Upper lobe of left lung (tissue), 6 donors: ENCODE measurements around the gene TMEM269. TPM values are rescaled to one million over a fixed set of nuclear protein-coding genes. Genes with fewer than 3 reads are reported as not detected.
A peak's percentile ranks its signal among the peaks of the same experiment; 100 is the strongest.

ENCODE experiments used
- ATAC-seq, 2 donors: fragments of 200-7000 bp; cut with Tn5 transposase; one replicate each; pipeline ENCODE4 v1.9.1; 2022; ENCODE audit warnings: mild to moderate bottlenecking in 2 of 2, moderate library complexity in 2 of 2; ENCODE audit not compliant: low FRiP score in 2 of 2
- DNase-seq, 2 donors: peaks; one replicate each; pipeline ENCODE4 v3.0.0-alpha.2; 2019 to 2020
- H3K27ac ChIP-seq, 4 donors: fragments of 200-600 bp; sonication (generic); one replicate each; pipeline ENCODE4 v1.5.1; 2016 to 2019
- H3K27me3 ChIP-seq, 4 donors: fragments of 200-600 bp; sonication (generic); one replicate each; pipeline ENCODE4 v1.5.1; 2017 to 2019
- H3K36me3 ChIP-seq, 4 donors: fragments of 200-600 bp; sonication (generic); one replicate each; pipeline ENCODE4 v1.5.1; 2016 to 2019
- H3K4me1 ChIP-seq, 4 donors: fragments of 200-600 bp; sonication (generic); one replicate each; pipeline ENCODE4 v1.5.1; 2018 to 2019
- H3K4me3 ChIP-seq, 4 donors: fragments of 200-600 bp; sonication (generic); one replicate each; pipeline ENCODE4 v1.5.1; 2017 to 2019; ENCODE audit warnings: mild to moderate bottlenecking in 2 of 4, moderate library complexity in 1 of 4
- H3K9me3 ChIP-seq, 4 donors: fragments of 200-600 bp; sonication (generic); one replicate each; pipeline ENCODE4 v1.5.1; 2018 to 2019
- CTCF ChIP-seq, 6 experiments: fragments of 450-650 bp in 4 of 6; fragments of 200-600 bp in 2 of 6; sonication (generic) in 2 of 6; IDR thresholded peaks; one replicate each; pipeline ENCODE4 v1.5.1; 2016 to 2019; ENCODE audit warnings: antibody characterized with exemption in 6 of 6
- EP300 ChIP-seq, 4 donors: sonication (generic); formaldehyde crosslinking; IDR thresholded peaks; one replicate each; pipeline ENCODE4 v1.5.1; 2017; ENCODE audit warnings: antibody characterized with exemption in 4 of 4, control low read depth in 2 of 4
- POLR2A ChIP-seq, 4 donors: fragments of 450-650 bp; IDR thresholded peaks; one replicate each; pipeline ENCODE4 v1.5.1; 2016 to 2017; ENCODE audit warnings: antibody characterized with exemption in 4 of 4, mild to moderate bottlenecking in 2 of 4
- POLR2AphosphoS5 ChIP-seq, 2 donors: sonication (generic); formaldehyde crosslinking; IDR thresholded peaks; one replicate each; pipeline ENCODE4 v1.5.1; 2017; ENCODE audit warnings: antibody characterized with exemption in 2 of 2
- WGBS, 2 donors: methylation state at CpG; one replicate each; pipeline ENCODE4 v1.1.5; 2017 to 2018; 5-methylcytosine and 5-hydroxymethylcytosine counted together
- total RNA-seq, 6 donors: library from RNA; depleted of rRNA in 4 of 6; stranded (reverse); fragments of >200 nt in 4 of 6; gene quantifications; one replicate each; pipeline versions ENCODE4 v1.1.0 to v1.2.1, GENCODE V29; 2016 to 2021
- donor health status: DM: no; HTN: no; CAD: no; lungs with moderate emphysema.
- donor health status: DM: no; HTN: yes; CAD: no; lungs with severe emphysema.

The TMEM269 gene
- total RNA-seq = 1 to 10 TPM in 1 of 6 donors, under 1 TPM in 3, not detected in 2; 0.07 to 2.1 (median 0.14) TPM

- Histone ChIP-seq H3K27ac (no peak within 1 kb of the TSS), H3K9me3 (no peaks in the 10 kb centered on the region), H3K36me3 (peaks cover 0 to 5% (median 2%) of the 10 kb centered on the region in 4 donors), H3K4me1 (peaks cover 10 to 15% (median 13%) of the 10 kb centered on the region in 4 donors), H3K27me3 (no peaks in the 10 kb centered on the region), H3K4me3 (peak within 1 kb of the TSS; percentile 25 to 51 (median 46))
- peak; percentile 28 to 60 for ATAC-seq
- no peak for TF ChIP-seq POLR2A (IDR thresholded peaks at IDR 0.05)
- TF ChIP-seq POLR2AphosphoS5 (IDR thresholded peaks at IDR 0.05) = no peak
- TF ChIP-seq EP300 (IDR thresholded peaks at IDR 0.05) = no peak
- no peak for TF ChIP-seq CTCF (IDR thresholded peaks at IDR 0.05)
- peak in 1 of 2 donors; percentile 86 for DNase-seq
- WGBS, 2 donors = 6 to 14% methylated on average over 19 to 29 of the region's 54 CpGs
Measured at GRCh38 chr1:42784946-42785693, at the start of gene TMEM269. TMEM269 (plus strand) TSS chr1:42784991; CDS start chr1:42789894, 4,903 bp downstream.

- Histone ChIP-seq H3K36me3 (no peaks in the 10 kb centered on the region), H3K4me3 (no peak overlapping the region), H3K27me3 (no peaks in the 10 kb centered on the region), H3K4me1 (no peaks in the 10 kb centered on the region), H3K9me3 (no peaks in the 10 kb centered on the region), H3K27ac (no peak overlapping the region)
- TF ChIP-seq CTCF (IDR thresholded peaks at IDR 0.05) (no peak), POLR2AphosphoS5 (IDR thresholded peaks at IDR 0.05) (no peak), POLR2A (IDR thresholded peaks at IDR 0.05) (no peak), EP300 (IDR thresholded peaks at IDR 0.05) (no peak)
- ATAC-seq = no peak
- 84 to 93% methylated on average over 10 to 11 of the region's 11 CpGs for WGBS, 2 donors
- DNase-seq = no peak
Measured at GRCh38 chr1:42735056-42735455, 49.7 kb upstream of the TMEM269 start.

GRCh38 chr1:42735477-42736105 lies 49.2 kb upstream of the TMEM269 start:
- DNase-seq = no peak
- 83 to 87% methylated on average over 8 to 12 of the region's 14 CpGs for WGBS, 2 donors

GRCh38 chr1:42736152-42736551 lies 48.6 kb upstream of the TMEM269 start:
- Histone ChIP-seq H3K9me3 (no peaks in the 10 kb centered on the region), H3K4me1 (no peaks in the 10 kb centered on the region), H3K27ac (no peak overlapping the region), H3K36me3 (no peaks in the 10 kb centered on the region), H3K4me3 (no peak overlapping the region), H3K27me3 (no peaks in the 10 kb centered on the region)
- DNase-seq (no peak), ATAC-seq (peak in 1 of 2 donors; percentile 29)
- WGBS, 2 donors = 75 to 100% methylated on average over 2 to 4 of the region's 4 CpGs
- TF ChIP-seq POLR2A (IDR thresholded peaks at IDR 0.05) (no peak), EP300 (IDR thresholded peaks at IDR 0.05) (no peak)

More at GRCh38 chr1:42735477-42736105, 49.2 kb upstream of the TMEM269 start:
- TF ChIP-seq EP300 (IDR thresholded peaks at IDR 0.05) (no peak), CTCF (IDR thresholded peaks at IDR 0.05) (no peak), POLR2A (IDR thresholded peaks at IDR 0.05) (no peak)
- Histone ChIP-seq H3K4me3 (no peak overlapping the region), H3K27ac (no peak overlapping the region), H3K27me3 (no peaks in the 10 kb centered on the region), H3K9me3 (no peaks in the 10 kb centered on the region), H3K36me3 (no peaks in the 10 kb centered on the region), H3K4me1 (no peaks in the 10 kb centered on the region)
- ATAC-seq = no peak

GRCh38 chr1:42736571-42737200 lies 48.1 kb upstream of the TMEM269 start:
- H3K9me3 ChIP-seq = no peaks in the 10 kb centered on the region
- no peak overlapping the region for H3K27ac ChIP-seq
- 92 to 93% methylated on average over 8 of the region's 8 CpGs for WGBS, 2 donors
- DNase-seq = no peak
- TF ChIP-seq POLR2A (IDR thresholded peaks at IDR 0.05) (no peak), EP300 (IDR thresholded peaks at IDR 0.05) (no peak), CTCF (IDR thresholded peaks at IDR 0.05) (no peak), POLR2AphosphoS5 (IDR thresholded peaks at IDR 0.05) (no peak)
- no peaks in the 10 kb centered on the region for H3K27me3 ChIP-seq
- H3K4me1 ChIP-seq = no peaks in the 10 kb centered on the region
- H3K4me3 ChIP-seq = no peak overlapping the region
- no peak for ATAC-seq
- no peaks in the 10 kb centered on the region for H3K36me3 ChIP-seq
